Neural crest cell (in vitro differentiated cells): ENCODE data around the gene CETP. TPM values are rescaled to one million over a fixed set of nuclear protein-coding genes. Genes with fewer than 3 reads are reported as not detected.

Source experiments
- DNase-seq: peaks from one replicate; pipeline ENCODE4 v3.0.0; 2021; ENCODE audit warnings: low read depth, mixed read lengths, low spot score
- H3K27ac Mint-ChIP-seq: one replicate; pipeline ENCODE4 v1.8.0; 2021; ENCODE audit warnings: mild to moderate bottlenecking, mixed read lengths; ENCODE audit not compliant: unreplicated experiment
- H3K27me3 Mint-ChIP-seq: 2 replicates; pipeline ENCODE4 v1.8.0; 2021; ENCODE audit warnings: low read depth, mild to moderate bottlenecking, mixed read lengths
- H3K36me3 Mint-ChIP-seq: 2 replicates; pipeline ENCODE4 v1.8.0; 2021; ENCODE audit warnings: low read depth, mild to moderate bottlenecking, mixed read lengths
- H3K4me1 Mint-ChIP-seq: 2 replicates; pipeline ENCODE4 v1.8.0; 2021; ENCODE audit warnings: mixed read lengths
- H3K4me3 Mint-ChIP-seq: one replicate; pipeline ENCODE4 v1.8.0; 2021; ENCODE audit warnings: mild to moderate bottlenecking, mixed read lengths
- H3K9me3 Mint-ChIP-seq: 2 replicates; pipeline ENCODE4 v1.8.0; 2021; ENCODE audit warnings: mixed read lengths
- CTCF ChIP-seq: fragments of 200-600 bp; sonication (generic); conservative IDR thresholded peaks from 2 replicates; pipeline ENCODE4 v1.5.0; 2021; ENCODE audit warnings: antibody characterized with exemption, mild to moderate bottlenecking
- total RNA-seq: library from RNA; stranded (reverse); gene quantifications from 2 replicates; pipeline ENCODE4 v1.2.1, GENCODE V29; 2021

The CETP gene
- total RNA-seq, 1 donor from 2014 or later, result not detected

DNA sequence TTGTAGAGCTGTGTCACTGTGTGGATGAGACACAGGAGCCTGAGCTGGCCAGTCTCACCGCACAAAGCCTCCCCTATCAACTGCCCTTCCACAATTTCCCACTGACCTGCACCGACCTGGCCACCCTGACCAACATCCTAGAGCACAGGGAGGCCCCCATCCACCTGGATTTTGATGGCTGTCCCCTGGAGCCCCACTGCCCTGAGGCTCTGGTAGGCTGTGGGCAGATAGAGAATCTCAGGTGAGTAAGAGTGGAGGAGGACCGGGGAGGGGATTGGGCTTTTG, 65.0 kb downstream of the CETP start:
- Mint-ChIP-seq H3K27ac (no peak overlapping the region), H3K36me3 (no peaks in the 10 kb centered on the region), H3K27me3 (peaks cover 10% of the 10 kb centered on the region), H3K4me3 (no peak overlapping the region), H3K4me1 (no peaks in the 10 kb centered on the region), H3K9me3 (peaks cover 5% of the 10 kb centered on the region)
- DNase-seq, result no peak
- TF ChIP-seq CTCF, result no peak

GRCh38 chr16:57027067-57027466, 65.3 kb downstream of the CETP start:
- H3K27me3 Mint-ChIP-seq, result peaks cover 11% of the 10 kb centered on the region
- H3K4me1 Mint-ChIP-seq, result no peaks in the 10 kb centered on the region
- no peak overlapping the region for H3K4me3 Mint-ChIP-seq
- no peak for DNase-seq
- H3K36me3 Mint-ChIP-seq, result no peaks in the 10 kb centered on the region
- no peak overlapping the region for H3K27ac Mint-ChIP-seq
- H3K9me3 Mint-ChIP-seq, result peaks cover 5% of the 10 kb centered on the region
- TF ChIP-seq CTCF, result no peak

DNA sequence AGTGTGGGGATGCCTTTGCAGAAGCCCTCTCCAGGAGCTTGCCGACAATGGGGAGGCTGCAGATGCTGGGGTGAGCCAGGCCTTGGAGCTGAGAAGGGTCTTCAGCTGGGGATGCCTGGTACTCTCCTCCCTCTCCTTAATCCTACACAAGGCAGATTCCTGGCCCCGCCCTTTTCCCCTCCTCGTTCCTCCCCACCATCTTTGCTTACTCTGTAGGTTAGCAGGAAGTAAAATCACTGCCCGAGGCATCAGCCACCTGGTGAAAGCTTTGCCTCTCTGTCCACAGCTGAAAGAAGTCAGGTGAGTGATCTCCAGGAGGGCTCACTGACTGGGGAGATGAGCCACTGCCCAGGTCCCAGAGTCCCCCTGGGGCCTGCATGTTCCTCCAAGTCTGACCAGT, 66.3 kb downstream of the CETP start:
- H3K27me3 Mint-ChIP-seq, result peaks cover 13% of the 10 kb centered on the region
- no peaks in the 10 kb centered on the region for H3K4me1 Mint-ChIP-seq
- no peak overlapping the region for H3K27ac Mint-ChIP-seq
- no peak for TF ChIP-seq CTCF
- H3K36me3 Mint-ChIP-seq, result no peaks in the 10 kb centered on the region
- no peak overlapping the region for H3K4me3 Mint-ChIP-seq
- peaks cover 5% of the 10 kb centered on the region for H3K9me3 Mint-ChIP-seq
- DNase-seq, result no peak

DNA sequence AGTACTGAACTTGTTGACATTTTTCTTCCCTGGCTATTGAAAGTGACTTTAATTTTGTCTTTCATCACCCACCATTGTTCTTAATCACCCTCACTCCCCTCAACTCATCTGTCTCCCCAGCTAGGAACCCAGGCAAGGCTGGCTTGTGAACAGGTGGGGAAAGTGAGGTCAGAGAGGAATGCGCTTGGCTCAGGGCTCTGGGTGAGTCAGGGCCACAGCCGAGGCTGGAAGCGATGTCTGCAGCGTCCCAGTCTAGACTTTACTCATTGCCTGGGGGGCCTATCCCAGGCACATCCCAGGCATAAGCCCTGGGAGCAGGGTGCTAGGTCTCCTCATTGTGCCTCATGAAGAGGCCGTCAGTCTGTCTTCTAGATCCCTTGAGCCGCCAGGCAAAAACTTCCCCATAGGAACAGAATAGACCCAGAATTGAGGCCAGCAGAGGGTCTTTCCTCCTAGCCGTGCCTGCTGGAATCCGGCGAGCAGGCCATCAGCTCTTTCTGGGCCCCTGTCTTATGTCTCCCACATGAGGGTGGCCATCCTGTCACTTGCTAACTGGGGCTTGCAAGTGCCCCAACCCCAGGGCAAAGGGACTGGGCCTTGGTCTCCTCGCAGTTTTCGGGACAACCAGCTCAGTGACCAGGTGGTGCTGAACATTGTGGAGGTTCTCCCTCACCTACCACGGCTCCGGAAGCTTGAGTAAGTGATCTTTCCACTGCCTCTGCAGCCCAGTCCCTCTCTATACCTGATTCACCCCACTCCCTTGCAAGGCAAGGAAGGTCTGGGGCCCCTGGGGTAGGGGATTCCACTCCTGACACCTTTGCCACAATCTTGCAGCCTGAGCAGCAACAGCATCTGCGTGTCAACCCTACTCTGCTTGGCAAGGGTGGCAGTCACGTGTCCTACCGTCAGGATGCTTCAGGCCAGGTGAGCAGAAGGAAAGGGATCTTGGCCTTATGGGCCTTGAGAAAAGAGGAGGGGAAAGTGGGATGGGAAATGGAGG, 67.7 kb downstream of the CETP start:
- Mint-ChIP-seq H3K36me3 (no peaks in the 10 kb centered on the region), H3K4me1 (no peaks in the 10 kb centered on the region), H3K4me3 (no peak overlapping the region), H3K9me3 (peaks cover 5% of the 10 kb centered on the region), H3K27ac (no peak overlapping the region), H3K27me3 (peaks cover 17% of the 10 kb centered on the region)
- no peak for TF ChIP-seq CTCF
- DNase-seq, result no peak

DNA sequence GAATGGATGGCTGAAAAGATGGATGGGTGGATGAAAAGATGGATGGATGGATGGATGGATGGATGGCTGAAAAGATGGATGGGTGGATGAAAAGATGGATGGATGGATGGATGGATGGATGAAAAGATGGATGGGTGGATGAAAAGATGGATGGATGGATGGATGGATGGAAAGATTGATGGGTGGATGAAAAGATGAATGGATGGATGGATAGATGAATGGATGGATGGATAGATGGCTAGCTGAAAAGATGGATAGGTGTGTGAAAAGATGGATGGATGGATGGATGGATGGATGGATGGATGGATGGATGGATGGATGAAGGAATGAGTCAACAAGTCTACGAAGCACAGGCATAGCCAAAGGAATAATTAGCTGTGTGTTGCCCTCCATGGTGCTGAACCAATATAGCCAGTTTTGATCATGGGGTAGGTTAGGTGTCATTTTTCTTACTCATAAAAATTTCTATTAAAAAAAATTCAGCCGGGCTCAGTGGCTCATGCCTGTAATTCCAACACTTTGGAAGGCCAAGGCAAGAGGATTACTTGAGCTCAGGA, 68.7 kb downstream of the CETP start:
- TF ChIP-seq CTCF, result no peak
- H3K36me3 Mint-ChIP-seq, result no peaks in the 10 kb centered on the region
- no peak overlapping the region for H3K27ac Mint-ChIP-seq
- no peaks in the 10 kb centered on the region for H3K4me1 Mint-ChIP-seq
- H3K9me3 Mint-ChIP-seq, result peaks cover 5% of the 10 kb centered on the region
- H3K27me3 Mint-ChIP-seq, result peaks cover 22% of the 10 kb centered on the region
- H3K4me3 Mint-ChIP-seq, result no peak overlapping the region
- DNase-seq, result no peak
